Choroid plexus epithelial cell (primary cell): ENCODE data around the gene RPS6KB2.

Experiments
- DNase-seq: peaks from one replicate; pipeline ENCODE4 v3.0.0-alpha.2; 2010; ENCODE audit warnings: low read depth
- H3K4me3 ChIP-seq: 2 replicates; pipeline ENCODE4 v1.5.1; 2011; ENCODE audit warnings: low read depth, mild to moderate bottlenecking, control low read depth, low read length, moderate library complexity
- CTCF ChIP-seq: conservative IDR thresholded peaks from 2 replicates; pipeline ENCODE4 v1.5.1; 2011; ENCODE audit warnings: low read depth, mild to moderate bottlenecking, control low read depth, inconsistent platforms, low read length, moderate library complexity

RPS6KB2 gene

GRCh38 chr11:67408437-67409200 lies 19.7 kb upstream of the RPS6KB2 start:
- H3K4me3 ChIP-seq, result no peak overlapping the region
- TF ChIP-seq CTCF, result no peak
- DNase-seq, result no peak

GRCh38 chr11:67409261-67409666 lies 19.0 kb upstream of the RPS6KB2 start:
- no peak overlapping the region for H3K4me3 ChIP-seq
- DNase-seq, result no peak
- TF ChIP-seq CTCF, result no peak

- DNase-seq, result no peak
- TF ChIP-seq CTCF, result no peak
- no peak overlapping the region for H3K4me3 ChIP-seq
These were observed 18.4 kb upstream of the RPS6KB2 start for GRCh38 chr11:67409781-67410368.

- no peak for DNase-seq
- TF ChIP-seq CTCF, result no peak
- H3K4me3 ChIP-seq, result no peak overlapping the region
These were observed 17.9 kb upstream of the RPS6KB2 start for GRCh38 chr11:67410369-67410831.

GRCh38 chr11:67410984-67411784 lies 17.1 kb upstream of the RPS6KB2 start:
- no peak overlapping the region for H3K4me3 ChIP-seq
- no peak for TF ChIP-seq CTCF
- DNase-seq, result no peak

- no peak for TF ChIP-seq CTCF
- DNase-seq, result no peak
- no peak overlapping the region for H3K4me3 ChIP-seq
These were observed 16.5 kb upstream of the RPS6KB2 start for GRCh38 chr11:67411785-67412152.
